HG03575 (cell line): ENCODE data around the gene ACSM4.
"Not testable (repeated sequence)": the region's sequence is repeated elsewhere in the genome, so short reads cannot be mapped to it uniquely, and the experiment has no call there.

Experiments used
- ATAC-seq: cut with Tn5 transposase; IDR thresholded peaks from one replicate; pipeline ENCODE4 v1.9.1; 2021; ENCODE audit not compliant: unreplicated experiment, insufficient number of reproducible peaks, low FRiP score; ENCODE audit errors: extremely low read depth

The ACSM4 gene

GRCh38 chr12:7322599-7322998 is 18.7 kb downstream of the ACSM4 start:
- ATAC-seq: no peak

GRCh38 chr12:7324176-7324575 is 20.3 kb downstream of the ACSM4 start:
- ATAC-seq: no peak

DNA sequence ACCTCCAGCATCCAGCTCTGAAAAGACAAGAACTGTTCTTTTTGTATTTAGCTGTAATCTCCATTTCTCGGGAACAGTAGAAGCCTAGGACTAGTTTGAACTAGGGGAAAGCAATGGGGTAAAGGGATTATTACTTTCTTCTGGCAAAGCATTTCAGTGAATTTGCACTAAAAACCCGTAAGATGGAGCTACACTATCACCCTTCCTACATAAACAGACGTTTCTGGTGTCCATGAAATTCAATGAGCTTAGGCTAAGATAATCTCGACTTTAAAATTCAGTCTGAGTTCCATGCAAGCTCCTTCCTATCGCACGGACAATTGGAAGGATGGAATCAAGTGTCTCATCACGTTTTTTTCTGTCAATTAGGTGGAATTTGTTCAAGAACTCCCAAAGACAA is 24.0 kb downstream of the ACSM4 start:
- no peak for ATAC-seq

DNA sequence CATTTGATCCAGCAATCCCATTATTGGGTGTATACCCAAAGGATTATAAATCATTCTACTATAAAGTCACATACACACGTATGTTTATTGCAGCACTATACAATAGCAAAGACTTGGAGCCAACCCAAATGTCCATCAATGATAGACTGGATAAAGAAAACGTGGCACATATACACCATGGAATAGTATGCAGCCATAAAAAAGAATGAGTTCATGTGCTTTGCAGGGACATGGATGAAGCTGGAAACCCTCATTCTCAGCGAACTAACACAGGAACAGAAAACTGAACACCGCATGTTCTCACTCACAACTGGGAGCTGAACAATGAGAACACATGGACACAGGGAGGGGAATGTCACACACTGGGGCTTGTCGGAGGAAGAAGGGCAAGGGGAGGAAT is 33.9 kb downstream of the ACSM4 start:
- ATAC-seq: not testable (repeated sequence)

GRCh38 chr12:7339675-7340074 is 35.8 kb downstream of the ACSM4 start:
- no peak for ATAC-seq

GRCh38 chr12:7344833-7345606 is 41.1 kb downstream of the ACSM4 start:
- no peak for ATAC-seq

GRCh38 chr12:7346551-7347225 is 42.8 kb downstream of the ACSM4 start:
- no peak for ATAC-seq

GRCh38 chr12:7349418-7349817 is 45.5 kb downstream of the ACSM4 start:
- no peak for ATAC-seq

DNA sequence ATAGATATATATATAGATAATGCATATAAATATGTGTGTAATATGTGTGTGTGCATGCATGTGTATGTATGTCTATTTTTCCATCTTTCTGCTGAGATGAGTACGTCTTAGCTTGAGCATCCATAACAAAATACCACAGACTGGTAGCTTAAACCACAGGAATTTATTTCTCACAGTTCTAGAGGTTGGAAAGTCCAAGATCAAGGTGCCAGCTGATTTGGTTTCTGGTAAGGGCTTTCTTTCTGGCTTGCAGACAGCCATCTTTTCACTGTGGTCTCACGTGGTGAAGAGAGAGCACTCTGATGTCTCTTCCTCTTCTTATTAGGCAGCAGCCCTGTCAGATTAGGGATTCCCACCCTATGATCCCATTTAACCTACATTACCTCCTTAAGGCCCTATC is 47.3 kb downstream of the ACSM4 start:
- ATAC-seq: no peak

GRCh38 chr12:7352661-7353060 is 48.8 kb downstream of the ACSM4 start:
- no peak for ATAC-seq

GRCh38 chr12:7354529-7354928 is 50.7 kb downstream of the ACSM4 start:
- ATAC-seq: no peak

- ATAC-seq: no peak
Observed at GRCh38 chr12:7361265-7361664, 57.4 kb downstream of the ACSM4 start.

GRCh38 chr12:7362734-7363133 is 58.9 kb downstream of the ACSM4 start:
- no peak for ATAC-seq

DNA sequence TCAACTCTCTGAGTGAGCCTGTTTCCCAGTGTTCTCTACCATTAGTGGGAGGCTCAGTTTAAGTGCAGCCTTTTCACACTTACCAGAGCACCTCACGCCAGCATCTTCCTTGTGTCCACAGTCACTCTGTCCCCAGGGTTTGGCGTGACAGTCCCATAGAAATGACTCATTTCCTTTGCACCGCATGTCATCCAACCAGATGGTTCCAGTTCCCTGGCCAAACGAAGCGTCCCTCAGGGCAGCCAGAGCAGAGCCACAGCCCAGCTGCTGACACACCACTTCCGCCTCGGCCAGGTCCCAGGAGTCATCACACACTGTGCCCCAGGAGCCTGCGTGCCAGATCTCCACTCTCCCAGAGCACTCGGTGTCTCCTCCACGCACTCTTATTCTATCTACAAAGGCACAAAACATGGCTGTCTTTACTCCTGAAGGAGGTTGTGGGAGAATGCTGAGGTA is 65.4 kb downstream of the ACSM4 start:
- ATAC-seq: no peak

GRCh38 chr12:7373226-7373625 is 69.4 kb downstream of the ACSM4 start:
- no peak for ATAC-seq

- ATAC-seq: no peak
Observed at GRCh38 chr12:7374423-7375144, 70.7 kb downstream of the ACSM4 start.

GRCh38 chr12:7375145-7375543 is 71.3 kb downstream of the ACSM4 start:
- ATAC-seq: no peak

GRCh38 chr12:7376196-7376595 is 72.3 kb downstream of the ACSM4 start:
- ATAC-seq: no peak
